WTC11 (cell line): ENCODE results near the gene GNAI1. TPM values are rescaled to one million over a fixed set of nuclear protein-coding genes. Genes with fewer than 3 reads are reported as not detected.

ENCODE experiments used
- ATAC-seq: fragments of 200-7000 bp; cut with Tn5 transposase; 2 replicates; pipeline ENCODE4 v1.10.0; 2021; ENCODE audit warnings: mild to moderate bottlenecking, moderate library complexity
- CTCF ChIA-PET: fragments of 300-600 bp; sonication (Branson Sonifier 250); formaldehyde crosslinking; loops from one replicate; lab custom pipeline; 2021; ENCODE audit warnings: antibody characterized with exemption; lab: Charles Lee
- POLR2A ChIA-PET: fragments of 350-600 bp; sonication (Branson Sonifier 250); formaldehyde crosslinking; loops from one replicate; lab custom pipeline; 2021; ENCODE audit warnings: antibody characterized with exemption; lab: Charles Lee
- DNase-seq: peaks from one replicate; pipeline ENCODE4 v3.0.0; 2021; ENCODE audit warnings: low spot score
- H3K27ac Mint-ChIP-seq: 2 replicates; pipeline ENCODE4 v1.8.0; 2021; ENCODE audit warnings: mixed read lengths
- H3K27me3 Mint-ChIP-seq: 2 replicates; pipeline ENCODE4 v1.8.0; 2021; ENCODE audit warnings: low read depth, mild to moderate bottlenecking, moderate library complexity, mixed read lengths
- H3K36me3 Mint-ChIP-seq: 2 replicates; pipeline ENCODE4 v1.8.0; 2021; ENCODE audit warnings: mixed read lengths
- H3K4me1 Mint-ChIP-seq: 2 replicates; pipeline ENCODE4 v1.8.0; 2022; ENCODE audit warnings: mixed read lengths
- H3K4me3 Mint-ChIP-seq: 2 replicates; pipeline ENCODE4 v1.8.0; 2021; ENCODE audit warnings: mild to moderate bottlenecking, moderate library complexity, mixed read lengths
- H3K9me3 Mint-ChIP-seq: 2 replicates; pipeline ENCODE4 v1.8.0; 2021; ENCODE audit warnings: mixed read lengths
- AFF4 ChIP-seq: sonication (generic); formaldehyde crosslinking; IDR thresholded peaks from 2 replicates; pipeline ENCODE4 v1.8.1; 2023; ENCODE audit warnings: mild to moderate bottlenecking, missing genetic modification reagents, borderline replicate concordance
- ATF2 ChIP-seq: sonication (generic); formaldehyde crosslinking; IDR thresholded peaks from 2 replicates; pipeline ENCODE4 v1.8.1; 2022; ENCODE audit warnings: low read depth, missing genetic modification reagents, borderline replicate concordance
- ATF3 ChIP-seq: sonication (generic); formaldehyde crosslinking; conservative IDR thresholded peaks from 2 replicates; pipeline ENCODE4 v1.8.1; 2022; ENCODE audit warnings: mild to moderate bottlenecking, missing genetic modification reagents
- CTCF ChIP-seq: fragments of 200-600 bp; IDR thresholded peaks from 2 replicates; pipeline ENCODE4 v1.8.0; 2022; ENCODE audit warnings: antibody characterized with exemption
- E2F5 ChIP-seq: sonication (generic); formaldehyde crosslinking; IDR thresholded peaks from 2 replicates; pipeline ENCODE4 v1.8.1; 2022; ENCODE audit warnings: mild to moderate bottlenecking, moderate library complexity, missing genetic modification reagents
- EMX1 ChIP-seq: fragments of 250-450 bp; sonication (Bioruptor Pico); IDR thresholded peaks from 2 replicates; pipeline ENCODE4 v1.8.0; 2021; ENCODE audit warnings: mild to moderate bottlenecking
- ESRRA ChIP-seq: sonication (generic); formaldehyde crosslinking; IDR thresholded peaks from 2 replicates; pipeline ENCODE4 v1.8.1; 2022; ENCODE audit warnings: mild to moderate bottlenecking, missing genetic modification reagents, borderline replicate concordance
- FOXP1 ChIP-seq: sonication (generic); formaldehyde crosslinking; IDR thresholded peaks from 2 replicates; pipeline ENCODE4 v1.8.0; 2022; ENCODE audit warnings: missing genetic modification reagents, mild to moderate bottlenecking, moderate library complexity, borderline replicate concordance
- IRF2 ChIP-seq: sonication (generic); formaldehyde crosslinking; IDR thresholded peaks from 2 replicates; pipeline ENCODE4 v1.8.0; 2022; ENCODE audit warnings: low read depth, missing genetic modification reagents, borderline replicate concordance
- JAZF1 ChIP-seq: fragments of 250-450 bp; sonication (Bioruptor Pico); IDR thresholded peaks from 2 replicates; pipeline ENCODE4 v1.9.0; 2021; ENCODE audit warnings: moderate library complexity, mild to moderate bottlenecking, inconsistent platforms
- MAX ChIP-seq: sonication (generic); formaldehyde crosslinking; IDR thresholded peaks from 2 replicates; pipeline ENCODE4 v1.8.0; 2022; ENCODE audit warnings: mild to moderate bottlenecking, missing genetic modification reagents
- NFATC4 ChIP-seq: fragments of 250-450 bp; sonication (Bioruptor Pico); IDR thresholded peaks from 2 replicates; pipeline ENCODE4 v1.9.0; 2021; ENCODE audit warnings: mild to moderate bottlenecking
- NFE2L1 ChIP-seq: sonication (generic); formaldehyde crosslinking; IDR thresholded peaks from 2 replicates; pipeline ENCODE4 v1.8.1; 2023; ENCODE audit warnings: missing genetic modification reagents
- NFYB ChIP-seq: sonication (generic); formaldehyde crosslinking; conservative IDR thresholded peaks from 2 replicates; pipeline ENCODE4 v1.8.0; 2022; ENCODE audit warnings: low read depth, missing genetic modification reagents
- NR3C1 ChIP-seq: sonication (generic); formaldehyde crosslinking; conservative IDR thresholded peaks from 2 replicates; pipeline ENCODE4 v1.8.1; 2023; ENCODE audit warnings: low read depth, mild to moderate bottlenecking, missing genetic modification reagents
- PREB ChIP-seq: sonication (generic); formaldehyde crosslinking; IDR thresholded peaks from 2 replicates; pipeline ENCODE4 v1.8.1; 2022; ENCODE audit warnings: mild to moderate bottlenecking, missing genetic modification reagents, moderate library complexity, borderline replicate concordance
- RELA ChIP-seq: sonication (generic); formaldehyde crosslinking; IDR thresholded peaks from 2 replicates; pipeline ENCODE4 v1.8.1; 2022; ENCODE audit warnings: missing genetic modification reagents, mild to moderate bottlenecking, borderline replicate concordance
- SMAD4 ChIP-seq: sonication (generic); formaldehyde crosslinking; IDR thresholded peaks from 2 replicates; pipeline ENCODE4 v1.8.0; 2022; ENCODE audit warnings: mild to moderate bottlenecking, missing genetic modification reagents
- TEAD1 ChIP-seq: sonication (generic); formaldehyde crosslinking; IDR thresholded peaks from 2 replicates; pipeline ENCODE4 v1.8.0; 2022; ENCODE audit warnings: mild to moderate bottlenecking, missing genetic modification reagents
- ZBTB21 ChIP-seq: sonication (generic); formaldehyde crosslinking; IDR thresholded peaks from 2 replicates; pipeline ENCODE4 v1.8.1; 2023; ENCODE audit warnings: mild to moderate bottlenecking, missing genetic modification reagents, borderline replicate concordance
- ZMAT4 ChIP-seq: fragments of 250-450 bp; sonication (Bioruptor Pico); IDR thresholded peaks from 2 replicates; pipeline ENCODE4 v1.9.0; 2021; ENCODE audit warnings: mild to moderate bottlenecking
- ZNF121 ChIP-seq: sonication (generic); formaldehyde crosslinking; IDR thresholded peaks from 2 replicates; pipeline ENCODE4 v1.8.0; 2023; ENCODE audit warnings: missing genetic modification reagents
- ZNF263 ChIP-seq: sonication (generic); formaldehyde crosslinking; IDR thresholded peaks from 2 replicates; pipeline ENCODE4 v1.8.1; 2022; ENCODE audit warnings: low read depth, mild to moderate bottlenecking, moderate library complexity, missing genetic modification reagents
- total RNA-seq: library from RNA; stranded (reverse); gene quantifications from 3 replicates; pipeline ENCODE4 v1.2.3, GENCODE V29; 2021

Gene GNAI1
- total RNA-seq, 1 experiment from 2014 or later = 26.7 TPM

GRCh38 chr7:80213814-80214213 lies 79.2 kb downstream of the GNAI1 start (continued):
- TF ChIP-seq PREB (CRISPR knock-in tag) (no peak), TEAD1 (CRISPR knock-in tag) (no peak), SMAD4 (CRISPR knock-in tag) (no peak), ATF2 (CRISPR knock-in tag) (no peak), ATF3 (CRISPR knock-in tag) (no peak), ZMAT4 (no peak), ZNF263 (CRISPR knock-in tag) (no peak), IRF2 (CRISPR knock-in tag) (no peak), ZNF121 (no peak), ZBTB21 (no peak), NR3C1 (no peak), JAZF1 (CRISPR knock-in tag) (no peak)

GRCh38 chr7:80215734-80216133 lies 81.1 kb downstream of the GNAI1 start:
- no peak for TF ChIP-seq ESRRA (CRISPR knock-in tag)
- no peak for TF ChIP-seq NFE2L1 (CRISPR knock-in tag)
- no peak for TF ChIP-seq SMAD4 (CRISPR knock-in tag)
- no peak for TF ChIP-seq EMX1 (CRISPR knock-in tag)
- no peak for TF ChIP-seq MAX (CRISPR knock-in tag)
- Mint-ChIP-seq H3K36me3 (peaks cover 32% of the 10 kb centered on the region), H3K4me3 (no peak overlapping the region), H3K27ac (no peak overlapping the region), H3K27me3 (no peaks in the 10 kb centered on the region), H3K9me3 (no peaks in the 10 kb centered on the region), H3K4me1 (no peaks in the 10 kb centered on the region)
- DNase-seq (no peak), ATAC-seq (no peak)
- ChIA-PET CTCF (no interaction called here), POLR2A (no interaction called here)

- H3K9me3 Mint-ChIP-seq = no peaks in the 10 kb centered on the region
- no peaks in the 10 kb centered on the region for H3K4me1 Mint-ChIP-seq
- H3K4me3 Mint-ChIP-seq = no peak overlapping the region
- ChIA-PET POLR2A (no interaction called here), CTCF (interaction anchor here (0.6 kb wide), 1 partner anchor 116 kb away, joined by 3 read pairs; no protein-coding TSS in a partner anchor)
- H3K27ac Mint-ChIP-seq = no peak overlapping the region
- no peaks in the 10 kb centered on the region for H3K27me3 Mint-ChIP-seq
- no peak for DNase-seq
- H3K36me3 Mint-ChIP-seq = peaks cover 22% of the 10 kb centered on the region
- ATAC-seq = no peak
- no peak for TF ChIP-seq E2F5 (CRISPR knock-in tag)
- no peak for TF ChIP-seq FOXP1 (CRISPR knock-in tag)
- no peak for TF ChIP-seq NFYB (CRISPR knock-in tag)
- TF ChIP-seq NFATC4 (CRISPR knock-in tag) = no peak
- TF ChIP-seq RELA (CRISPR knock-in tag) = no peak
- TF ChIP-seq CTCF = no peak
- TF ChIP-seq AFF4 (CRISPR knock-in tag) = no peak
Measured at GRCh38 chr7:80216996-80217842, 82.6 kb downstream of the GNAI1 start.
